ENCODE data around the gene GALNT18. TPM values are rescaled to one million over a fixed set of nuclear protein-coding genes. Genes with fewer than 3 reads are reported as not detected.
A peak's percentile ranks its signal among the peaks of the same experiment; 100 is the strongest.

GALNT18 gene
- total RNA-seq, 2 experiments from 2014 or later: 6.8 to 7.4 TPM

GRCh38 chr11:11567936-11568650 lies 53.7 kb downstream of the GALNT18 start:
- CTCF ChIA-PET: no interaction called here
- H3K4me1 Mint-ChIP-seq (ENCODE audit: low read depth): peaks cover 6% of the 10 kb centered on the region
- intact Hi-C loops (cut with micrococcal nuclease): no loop called here
- POLR2A ChIA-PET: no interaction called here
- H3K27ac Mint-ChIP-seq: no peak overlapping the region
- no peaks in the 10 kb centered on the region for H3K9me3 Mint-ChIP-seq
- DNase-seq (peak; percentile 35), ATAC-seq (peak; percentile 89)
- no peak overlapping the region for H3K4me3 Mint-ChIP-seq
- no peak for TF ChIP-seq CTCF (IDR thresholded peaks at IDR 0.05)
- no peaks in the 10 kb centered on the region for H3K36me3 Mint-ChIP-seq (ENCODE audit: low read depth)
- peaks cover 5% of the 10 kb centered on the region for H3K27me3 Mint-ChIP-seq

- Mint-ChIP-seq H3K4me3 (no peak overlapping the region), H3K27me3 (peaks cover 5% of the 10 kb centered on the region), H3K4me1 (ENCODE audit: low read depth) (peaks cover 6% of the 10 kb centered on the region), H3K9me3 (no peaks in the 10 kb centered on the region), H3K27ac (no peak overlapping the region), H3K36me3 (ENCODE audit: low read depth) (no peaks in the 10 kb centered on the region)
- intact Hi-C loops (cut with micrococcal nuclease): no loop called here
- CTCF ChIA-PET: interaction anchor here (1.0 kb wide), 1 partner anchor 537 kb away, joined by 3 read pairs; no protein-coding TSS in a partner anchor
- TF ChIP-seq CTCF (IDR thresholded peaks at IDR 0.05): no peak
- ATAC-seq: no peak
- DNase-seq: no peak
- POLR2A ChIA-PET: no interaction called here
These were observed 56.2 kb downstream of the GALNT18 start for GRCh38 chr11:11565636-11566035.

GRCh38 chr11:11563200-11563975 lies 58.4 kb downstream of the GALNT18 start:
- intact Hi-C loops (cut with micrococcal nuclease): no loop called here
- no peak for TF ChIP-seq CTCF (IDR thresholded peaks at IDR 0.05)
- H3K27ac Mint-ChIP-seq: no peak overlapping the region
- ATAC-seq (no peak), DNase-seq (no peak)
- ChIA-PET POLR2A (no interaction called here), CTCF (interaction anchor here (0.7 kb wide), 1 partner anchor 37 kb away, joined by 3 read pairs; no protein-coding TSS in a partner anchor)
- peaks cover 3% of the 10 kb centered on the region for H3K4me1 Mint-ChIP-seq (ENCODE audit: low read depth)
- no peak overlapping the region for H3K4me3 Mint-ChIP-seq
- H3K27me3 Mint-ChIP-seq: no peaks in the 10 kb centered on the region
- no peaks in the 10 kb centered on the region for H3K36me3 Mint-ChIP-seq (ENCODE audit: low read depth)
- H3K9me3 Mint-ChIP-seq: no peaks in the 10 kb centered on the region

GRCh38 chr11:11561991-11562390 lies 59.8 kb downstream of the GALNT18 start:
- H3K9me3 Mint-ChIP-seq: no peaks in the 10 kb centered on the region
- ChIA-PET CTCF (no interaction called here), POLR2A (no interaction called here)
- H3K27ac Mint-ChIP-seq: no peak overlapping the region
- no peak for ATAC-seq
- no peaks in the 10 kb centered on the region for H3K27me3 Mint-ChIP-seq
- no peaks in the 10 kb centered on the region for H3K36me3 Mint-ChIP-seq (ENCODE audit: low read depth)
- no peaks in the 10 kb centered on the region for H3K4me1 Mint-ChIP-seq (ENCODE audit: low read depth)
- intact Hi-C loops (cut with micrococcal nuclease): no loop called here
- no peak for TF ChIP-seq CTCF (IDR thresholded peaks at IDR 0.05)
- DNase-seq: no peak
- H3K4me3 Mint-ChIP-seq: no peak overlapping the region

- H3K4me1 Mint-ChIP-seq (ENCODE audit: low read depth): no peaks in the 10 kb centered on the region
- ChIA-PET CTCF (no interaction called here), POLR2A (no interaction called here)
- H3K27ac Mint-ChIP-seq: no peak overlapping the region
- DNase-seq (no peak), ATAC-seq (no peak)
- TF ChIP-seq CTCF (IDR thresholded peaks at IDR 0.05): no peak
- H3K9me3 Mint-ChIP-seq: no peaks in the 10 kb centered on the region
- H3K27me3 Mint-ChIP-seq: no peaks in the 10 kb centered on the region
- H3K4me3 Mint-ChIP-seq: no peak overlapping the region
- intact Hi-C loops (cut with micrococcal nuclease): no loop called here
- H3K36me3 Mint-ChIP-seq (ENCODE audit: low read depth): no peaks in the 10 kb centered on the region
These were observed 63.0 kb downstream of the GALNT18 start for GRCh38 chr11:11558826-11559225.
